Testis (tissue), 3 donors: ENCODE measurements around the gene GUCY2D. TPM values are rescaled to one million over a fixed set of nuclear protein-coding genes. Genes with fewer than 3 reads are reported as not detected.

ENCODE experiments used
- DNase-seq: peaks from one replicate; pipeline ENCODE4 v3.0.0-alpha.2; 2019
- H3K27ac ChIP-seq, 2 donors: fragments of 200-600 bp; sonication (generic); one replicate each; pipeline ENCODE4 v1.5.1; 2019
- H3K27me3 ChIP-seq: fragments of 200-600 bp; sonication (generic); one replicate; pipeline ENCODE4 v1.5.1; 2019
- H3K36me3 ChIP-seq: fragments of 200-600 bp; sonication (generic); one replicate; pipeline ENCODE4 v1.5.1; 2017; ENCODE audit warnings: low read depth; ENCODE audit errors: missing control alignments
- H3K4me1 ChIP-seq: fragments of 200-600 bp; sonication (generic); one replicate; pipeline ENCODE4 v1.5.1; 2019
- H3K4me3 ChIP-seq, 2 donors: fragments of 200-600 bp; sonication (generic); one replicate each; pipeline ENCODE4 v1.5.1; 2017 to 2019
- H3K9me3 ChIP-seq: fragments of 200-600 bp; sonication (generic); one replicate; pipeline ENCODE4 v1.5.1; 2017
- POLR2A ChIP-seq: fragments of 450-650 bp; IDR thresholded peaks from one replicate; pipeline ENCODE4 v1.6.1; 2017; ENCODE audit warnings: antibody characterized with exemption, mild to moderate bottlenecking, moderate library complexity
- WGBS, 2 donors: methylation state at CpG; one replicate each; pipeline ENCODE4 v1.1.5; 2018; 5-methylcytosine and 5-hydroxymethylcytosine counted together
- intact Hi-C: fragments of 100-400 bp; cut with DNase I; formaldehyde crosslinking; loops from one replicate; pipeline ENCODE4 v1.15.1; 2023; ENCODE audit warnings: low total_unique reads
- polyA plus RNA-seq: library from polyadenylated mRNA; stranded (reverse); fragments of 350-450 nt; fragmentation: Illumina TruSeq; extraction: RNeasy Lipid Tissue Mini Kit (QIAGEN cat#74804); gene quantifications from one replicate; pipeline ENCODE4 v1.2.3, GENCODE V29; 2014; ENCODE audit warnings: low read depth, low replicate concordance; ENCODE audit not compliant: insufficient read depth
- total RNA-seq, 2 donors: library from RNA; depleted of rRNA; stranded (reverse); fragments of >200 nt; gene quantifications; one replicate each; pipeline ENCODE4 v1.2.3, GENCODE V29; 2016
- TF ChIP-seq, protein P1 (sequence below), 3 experiments: fragments of 450-650 bp in 2 of 3; fragments of 200-600 bp in 1 of 3; sonication (generic) in 1 of 3; IDR thresholded peaks; one replicate each; pipeline ENCODE4 v1.5.1; 2016 to 2019; ENCODE audit warnings: antibody characterized with exemption in 3 of 3, mild to moderate bottlenecking in 2 of 3, moderate library complexity in 1 of 3

GUCY2D gene
- total and polyA plus RNA-seq, 3 donors from 2014 or later, result 1.3 to 2.4 (median 1.7) TPM

DNA sequence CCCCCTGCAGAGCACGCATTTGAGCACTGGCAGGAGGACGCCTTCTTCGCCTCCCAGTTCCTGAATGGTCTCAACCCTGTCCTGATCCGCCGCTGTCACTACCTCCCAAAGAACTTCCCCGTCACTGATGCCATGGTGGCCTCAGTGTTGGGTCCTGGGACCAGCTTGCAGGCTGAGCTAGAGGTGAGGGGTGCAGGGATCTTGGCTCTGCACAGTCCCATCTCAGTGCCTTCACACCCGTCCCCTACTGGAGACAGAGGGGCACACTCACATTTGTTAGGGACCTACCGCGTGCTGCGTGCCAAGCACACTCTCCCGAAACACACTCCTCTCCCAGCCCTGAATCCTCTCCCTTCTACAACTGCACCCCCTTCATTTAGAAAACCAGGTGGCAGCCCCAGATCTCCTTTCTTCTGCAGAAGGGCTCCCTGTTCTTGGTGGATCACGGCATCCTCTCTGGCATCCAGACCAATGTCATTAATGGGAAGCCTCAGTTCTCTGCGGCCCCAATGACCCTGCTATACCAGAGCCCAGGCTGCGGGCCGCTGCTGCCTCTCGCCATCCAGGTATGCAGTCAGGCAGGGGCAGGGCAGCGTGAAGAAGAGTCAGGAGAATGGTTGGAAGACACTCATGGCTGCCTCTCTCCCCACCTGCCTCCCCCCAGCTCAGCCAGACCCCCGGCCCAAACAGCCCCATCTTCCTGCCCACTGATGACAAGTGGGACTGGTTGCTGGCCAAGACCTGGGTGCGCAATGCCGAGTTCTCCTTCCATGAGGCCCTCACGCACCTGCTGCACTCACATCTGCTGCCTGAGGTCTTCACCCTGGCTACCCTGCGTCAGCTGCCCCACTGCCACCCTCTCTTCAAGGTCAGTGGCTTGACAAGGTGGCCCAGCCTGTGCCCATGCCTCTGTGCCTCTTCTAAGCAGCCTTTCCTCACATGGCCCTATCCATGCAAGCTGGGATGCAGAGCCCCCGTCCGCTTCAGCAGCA, 42.7 kb downstream of the GUCY2D start:
- no peak for DNase-seq
- Histone ChIP-seq H3K4me1 (no peaks in the 10 kb centered on the region), H3K9me3 (no peaks in the 10 kb centered on the region), H3K36me3 (no peaks in the 10 kb centered on the region), H3K27me3 (no peaks in the 10 kb centered on the region), H3K27ac (no peak overlapping the region), H3K4me3 (no peak overlapping the region)
- intact Hi-C loops, result loop anchor here (10.0 kb wide), 1 partner anchor 50 kb away; no protein-coding TSS in a partner anchor
- WGBS, 2 donors, result 79 to 84% methylated on average over 20 to 24 of the region's 24 CpGs
- no peak for TF ChIP-seq POLR2A
- TF ChIP-seq, protein P1, sequence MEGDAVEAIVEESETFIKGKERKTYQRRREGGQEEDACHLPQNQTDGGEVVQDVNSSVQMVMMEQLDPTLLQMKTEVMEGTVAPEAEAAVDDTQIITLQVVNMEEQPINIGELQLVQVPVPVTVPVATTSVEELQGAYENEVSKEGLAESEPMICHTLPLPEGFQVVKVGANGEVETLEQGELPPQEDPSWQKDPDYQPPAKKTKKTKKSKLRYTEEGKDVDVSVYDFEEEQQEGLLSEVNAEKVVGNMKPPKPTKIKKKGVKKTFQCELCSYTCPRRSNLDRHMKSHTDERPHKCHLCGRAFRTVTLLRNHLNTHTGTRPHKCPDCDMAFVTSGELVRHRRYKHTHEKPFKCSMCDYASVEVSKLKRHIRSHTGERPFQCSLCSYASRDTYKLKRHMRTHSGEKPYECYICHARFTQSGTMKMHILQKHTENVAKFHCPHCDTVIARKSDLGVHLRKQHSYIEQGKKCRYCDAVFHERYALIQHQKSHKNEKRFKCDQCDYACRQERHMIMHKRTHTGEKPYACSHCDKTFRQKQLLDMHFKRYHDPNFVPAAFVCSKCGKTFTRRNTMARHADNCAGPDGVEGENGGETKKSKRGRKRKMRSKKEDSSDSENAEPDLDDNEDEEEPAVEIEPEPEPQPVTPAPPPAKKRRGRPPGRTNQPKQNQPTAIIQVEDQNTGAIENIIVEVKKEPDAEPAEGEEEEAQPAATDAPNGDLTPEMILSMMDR (IDR thresholded peaks at IDR 0.05), result no peak

DNA sequence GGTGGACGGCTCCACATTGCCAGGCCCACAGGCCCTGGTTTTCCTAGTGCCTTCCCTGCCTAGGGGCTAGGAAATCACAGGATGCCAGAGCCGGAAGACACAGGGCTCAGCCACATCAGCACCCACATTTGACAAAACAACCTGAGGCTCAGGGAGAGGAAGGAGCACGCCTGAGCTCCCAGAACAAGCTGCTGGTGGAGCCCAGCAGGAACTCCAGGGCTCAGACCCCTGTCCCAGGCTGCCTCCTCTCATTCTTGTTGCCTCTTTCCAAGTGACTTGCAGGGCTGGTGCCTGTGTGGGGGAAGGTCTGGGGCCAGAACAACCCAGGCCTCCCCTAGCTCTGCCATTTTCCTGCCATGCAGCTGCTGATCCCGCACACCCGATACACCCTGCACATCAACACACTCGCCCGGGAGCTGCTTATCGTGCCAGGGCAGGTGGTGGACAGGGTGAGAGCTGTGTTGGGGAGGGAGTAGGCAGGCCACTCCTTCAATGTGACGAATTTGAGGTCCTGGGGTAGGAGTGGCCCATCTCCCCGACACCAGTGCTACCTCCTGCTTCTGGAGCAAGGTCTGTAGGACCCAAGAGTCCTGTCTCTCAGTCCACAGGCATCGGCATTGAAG, 44.0 kb downstream of the GUCY2D start:
- Histone ChIP-seq H3K36me3 (no peaks in the 10 kb centered on the region), H3K27me3 (no peaks in the 10 kb centered on the region), H3K27ac (no peak overlapping the region), H3K4me3 (no peak overlapping the region), H3K9me3 (no peaks in the 10 kb centered on the region), H3K4me1 (no peaks in the 10 kb centered on the region)
- 93 to 97% methylated on average over 11 of the region's 11 CpGs for WGBS, 2 donors
- intact Hi-C loops, result loop anchor here (10.0 kb wide), 1 partner anchor 52 kb away; no protein-coding TSS in a partner anchor
- TF ChIP-seq, protein P1 (IDR thresholded peaks at IDR 0.05), result no peak
- TF ChIP-seq POLR2A, result no peak
- no peak for DNase-seq

DNA sequence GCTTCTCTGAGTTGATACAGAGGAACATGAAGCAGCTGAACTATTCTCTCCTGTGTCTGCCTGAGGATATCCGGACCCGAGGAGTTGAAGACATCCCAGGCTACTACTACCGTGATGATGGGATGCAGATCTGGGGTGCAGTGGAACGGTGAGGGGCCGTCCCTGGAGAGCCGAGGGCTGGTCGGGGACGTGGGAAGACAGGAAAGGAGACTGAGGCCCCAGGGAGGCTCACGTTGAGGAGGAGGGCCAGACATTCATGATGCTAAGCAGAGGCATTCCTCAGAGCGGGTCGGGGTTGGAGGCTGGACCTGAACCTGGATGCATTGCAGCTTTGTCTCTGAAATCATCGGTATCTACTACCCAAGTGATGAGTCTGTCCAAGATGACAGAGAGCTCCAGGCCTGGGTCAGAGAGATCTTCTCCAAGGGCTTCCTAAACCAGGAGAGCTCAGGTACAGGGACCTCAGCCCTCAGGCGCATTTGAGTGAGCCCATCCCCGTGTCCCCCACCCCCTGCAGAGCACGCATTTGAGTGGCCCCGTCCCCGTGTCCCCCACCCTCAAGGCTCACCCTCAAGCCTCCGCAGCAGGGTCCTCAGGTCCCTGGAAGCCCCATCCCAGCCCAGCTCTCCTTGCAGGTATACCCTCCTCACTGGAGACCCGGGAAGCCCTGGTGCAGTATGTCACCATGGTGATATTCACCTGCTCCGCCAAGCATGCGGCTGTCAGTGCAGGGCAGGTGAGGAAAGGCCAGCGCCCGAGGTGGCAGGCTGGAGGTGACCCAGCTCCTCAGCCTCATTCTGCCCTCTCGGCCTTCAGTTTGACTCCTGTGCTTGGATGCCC, 44.7 kb downstream of the GUCY2D start:
- intact Hi-C loops, result loop anchor here (10.0 kb wide), 1 partner anchor 52 kb away; no protein-coding TSS in a partner anchor
- Histone ChIP-seq H3K4me3 (no peak overlapping the region), H3K9me3 (no peaks in the 10 kb centered on the region), H3K27me3 (no peaks in the 10 kb centered on the region), H3K36me3 (no peaks in the 10 kb centered on the region), H3K4me1 (no peaks in the 10 kb centered on the region), H3K27ac (no peak overlapping the region)
- no peak for DNase-seq
- TF ChIP-seq, protein P1 (IDR thresholded peaks at IDR 0.05), result no peak
- TF ChIP-seq POLR2A, result no peak
- 84 to 85% methylated on average over 21 to 24 of the region's 24 CpGs for WGBS, 2 donors

DNA sequence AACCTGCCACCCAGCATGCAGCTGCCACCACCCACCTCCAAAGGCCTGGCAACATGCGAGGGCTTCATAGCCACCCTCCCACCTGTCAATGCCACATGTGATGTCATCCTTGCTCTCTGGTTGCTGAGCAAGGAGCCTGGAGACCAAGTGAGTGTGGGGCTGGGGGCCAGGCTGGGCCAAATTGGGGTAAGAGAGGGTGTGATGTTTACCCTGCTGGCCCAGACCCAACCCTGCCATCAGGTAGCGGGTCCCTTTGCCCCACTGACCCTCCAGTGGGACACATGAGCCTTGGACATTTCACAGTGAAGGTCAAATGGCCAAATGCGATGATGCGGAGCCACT, 45.3 kb downstream of the GUCY2D start:
- Histone ChIP-seq H3K9me3 (no peaks in the 10 kb centered on the region), H3K4me1 (no peaks in the 10 kb centered on the region), H3K27ac (no peak overlapping the region), H3K27me3 (no peaks in the 10 kb centered on the region), H3K4me3 (no peak overlapping the region), H3K36me3 (no peaks in the 10 kb centered on the region)
- 92 to 100% methylated on average over 4 of the region's 4 CpGs for WGBS, 2 donors
- intact Hi-C loops, result loop anchor here (10.0 kb wide), 1 partner anchor 53 kb away; no protein-coding TSS in a partner anchor
- TF ChIP-seq, protein P1 (IDR thresholded peaks at IDR 0.05), result no peak
- no peak for TF ChIP-seq POLR2A
- no peak for DNase-seq
